NOMO-1 (cell line): ENCODE results near the gene MCM6.

Experiments
- DNase-seq, 2 experiments: peaks; one replicate each; lab custom pipeline; 2025; ENCODE audit not compliant: unreplicated experiment in 2 of 2; lab: John Stamatoyannopoulos, UW

The MCM6 gene

GRCh38 chr2:135791418-135792190, 84.6 kb downstream of the MCM6 start:
- DNase-seq: no peak

- DNase-seq: no peak
Observed at GRCh38 chr2:135790423-135790822, 85.8 kb downstream of the MCM6 start.
